GM12878 (cell line): Measurements from ENCODE around the gene SPON2. TPM values are rescaled to one million over a fixed set of nuclear protein-coding genes. Genes with fewer than 3 reads are reported as not detected.

Source experiments
- ATAC-seq: fragments of 200-7000 bp; cut with Tn5 transposase; 3 replicates; pipeline ENCODE4 v1.9.1; 2020; ENCODE audit warnings: mild to moderate bottlenecking, moderate library complexity
- BruUV-seq: library from RNA; stranded (reverse); fragments of 400-500 nt; replicated peaks from 2 replicates; lab custom pipeline; 2021; lab: Mats Ljungman, UMichigan
- CTCF ChIA-PET: fragments of 300-600 bp; sonication (Branson Sonifier 250); formaldehyde crosslinking; extraction: SDS; loops from one replicate; lab custom pipeline; 2021; ENCODE audit warnings: inconsistent platforms; lab: Yijun Ruan, JAX
- POLR2A ChIA-PET: fragments of 350-600 bp; formaldehyde crosslinking; extraction: SDS; loops from one replicate; lab custom pipeline; 2021; ENCODE audit warnings: inconsistent platforms; lab: Charles Lee
- RAD21 ChIA-PET: fragments of 300-600 bp; sonication (Branson Sonifier 250); formaldehyde crosslinking; loops from one replicate; lab custom pipeline; 2023; ENCODE audit warnings: antibody characterized with exemption; ENCODE audit not compliant: unreplicated experiment; lab: Charles Lee
- SMC1A ChIA-PET: fragments of 300-600 bp; sonication (Branson Sonifier 250); formaldehyde crosslinking; loops from one replicate; lab custom pipeline; 2023; ENCODE audit not compliant: unreplicated experiment, uncharacterized antibody; lab: Charles Lee
- DNase-seq: peaks from one replicate; pipeline ENCODE4 v3.0.0-alpha.2; 2011; ENCODE audit warnings: low read depth, low spot score
- FAIRE-seq: peaks from 3 replicates; lab custom pipeline; 2011; peaks lifted over from hg19 to GRCh38; lab: Jason Lieb, UNC
- H2AFZ ChIP-seq: 2 replicates; pipeline ENCODE4 v1.6.0; 2011; ENCODE audit warnings: low read depth, low read length, control low read depth; ENCODE audit not compliant: control insufficient read depth
- H3K27ac ChIP-seq: 2 replicates; pipeline ENCODE4 v1.5.1; 2011; ENCODE audit warnings: control low read depth; ENCODE audit not compliant: control insufficient read depth, insufficient read depth
- H3K27me3 ChIP-seq, 2 experiments: replicated peaks in 1 of 2; 2 replicates each; pipeline versions ENCODE4 v1.6.0 to v1.6.1; 2011; ENCODE audit warnings: low read length in 1 of 2; ENCODE audit not compliant: control insufficient read depth in 2 of 2, insufficient read depth in 2 of 2
- H3K36me3 ChIP-seq, 2 experiments: 2 replicates each; pipeline ENCODE4 v1.5.1; 2011; ENCODE audit warnings: low read length in 1 of 2; ENCODE audit not compliant: control insufficient read depth in 2 of 2, insufficient read depth in 2 of 2
- H3K4me1 ChIP-seq: 2 replicates; pipeline ENCODE4 v1.6.1; 2011; ENCODE audit warnings: mild to moderate bottlenecking, low read length, moderate library complexity, mixed read lengths; ENCODE audit not compliant: control insufficient read depth, insufficient read depth
- H3K4me2 ChIP-seq: 2 replicates; pipeline ENCODE4 v1.6.0; 2011; ENCODE audit warnings: control low read depth; ENCODE audit not compliant: control insufficient read depth, insufficient read depth
- H3K4me3 ChIP-seq: fragments of 200-600 bp; sonication (generic); 2 replicates; pipeline ENCODE4 v1.5.1; 2016
- H3K79me2 ChIP-seq: 2 replicates; pipeline ENCODE4 v1.6.0; 2011; ENCODE audit warnings: low read length; ENCODE audit not compliant: control insufficient read depth, insufficient read depth
- H3K9ac ChIP-seq: 2 replicates; pipeline ENCODE4 v1.8.0; 2011; ENCODE audit warnings: low read length, control low read depth, mixed read lengths; ENCODE audit not compliant: control insufficient read depth, insufficient read depth
- H3K9me3 ChIP-seq: replicated peaks from 3 replicates; pipeline ENCODE4 v1.5.1; 2011; ENCODE audit warnings: mild to moderate bottlenecking, low read length; ENCODE audit not compliant: control insufficient read depth, insufficient read depth
- H4K20me1 ChIP-seq: 2 replicates; pipeline ENCODE4 v1.6.0; 2011; ENCODE audit not compliant: control insufficient read depth, insufficient read depth
- GABPA ChIP-seq: IDR thresholded peaks from 2 replicates; pipeline ENCODE4 v1.6.1; 2014; ENCODE audit warnings: antibody characterized with exemption, low read depth, mild to moderate bottlenecking, inconsistent platforms
- IKZF1 ChIP-seq: fragments of 450-650 bp; conservative IDR thresholded peaks from 2 replicates; pipeline ENCODE4 v1.6.1; 2017; ENCODE audit warnings: antibody characterized with exemption, mild to moderate bottlenecking
- JUND ChIP-seq: IDR thresholded peaks from 2 replicates; pipeline ENCODE4 v1.6.1; 2012; ENCODE audit warnings: low read depth, mild to moderate bottlenecking, low read length, improper control_type of control experiment, moderate library complexity
- NRF1 ChIP-seq: conservative IDR thresholded peaks from 2 replicates; pipeline ENCODE4 v1.6.1; 2011; ENCODE audit warnings: mild to moderate bottlenecking, low read depth, low read length, improper control_type of control experiment
- POLR2A ChIP-seq: IDR thresholded peaks from 2 replicates; pipeline ENCODE4 v1.6.1; 2011; ENCODE audit warnings: low read depth, mild to moderate bottlenecking, low read length
- SREBF1 ChIP-seq: IDR thresholded peaks from 2 replicates; pipeline ENCODE4 v1.6.1; 2012; ENCODE audit warnings: mild to moderate bottlenecking, low read length
- TBL1XR1 ChIP-seq: IDR thresholded peaks from 2 replicates; pipeline ENCODE4 v1.6.1; 2012; ENCODE audit warnings: low read depth, low read length, improper control_type of control experiment
- WGBS: methylation state at CpG from one replicate; pipeline ENCODE4 v1.1.6; 2016; ENCODE audit warnings: low lambda C conversion rate; ENCODE audit not compliant: insufficient replicate concordance, insufficient coverage; ENCODE audit errors: missing lambda C conversion rate; 5-methylcytosine and 5-hydroxymethylcytosine counted together
- in situ Hi-C: fragments of 300-500 bp; cut with MboI; formaldehyde crosslinking; loops from 9 replicates; pipeline ENCODE4 v1.14.3; 2018; ENCODE audit warnings: mixed read lengths
- intact Hi-C: fragments of 100-400 bp; cut with micrococcal nuclease; formaldehyde crosslinking; loops from one replicate; pipeline ENCODE4 v1.14.2; 2022; ENCODE audit not compliant: unreplicated experiment
- polyA plus RNA-seq, 11 experiments: library from polyadenylated mRNA; depleted of rRNA in 4 of 11; unstranded in 6 of 11; stranded (reverse) in 5 of 11; fragments of >200 nt; fragmentation: Nextera tagmentation in 4 of 11; fragmentation: Illumina TruSeq in 1 of 11; extraction: Ambion mirVana in 4 of 11; extraction: Trizol in 1 of 11; gene quantifications; 1 replicate in 1 of 11; 2 replicates in 10 of 11; pipeline versions ENCODE4 v1.2.1 to v1.2.3, GENCODE V29; 2011 to 2016; ENCODE audit warnings: inconsistent platforms in 2 of 11, missing spikeins in 2 of 11, low read depth in 1 of 11
- total RNA-seq, 4 experiments: library from RNA; depleted of rRNA in 3 of 4; stranded (reverse); fragments of >200 nt in 3 of 4; fragmentation: Illumina TruSeq in 1 of 4; extraction: Trizol in 1 of 4; gene quantifications; 2 replicates each; pipeline versions ENCODE4 v1.2.1 to v1.2.3, GENCODE V29; 2013 to 2021

The SPON2 gene
- total and polyA plus RNA-seq, 10 of the 15 experiments (the other 5 are each of a cell fraction or from before 2014, with no cell fraction given) = 1.1 to 11.2 (median 7.3) TPM

- RAD21 ChIA-PET = interaction anchor here (1.6 kb wide), 1 partner anchor 29 kb away, joined by 5 read pairs; no protein-coding TSS in a partner anchor
- SMC1A ChIA-PET = interaction anchor here (1.2 to 1.7 kb wide), 2 partner anchors 28 to 92 kb away, joined by 4 to 7 read pairs; no protein-coding TSS in a partner anchor
- Histone ChIP-seq H4K20me1 (no peaks in the 10 kb centered on the region), H3K9me3 (peaks cover 4% of the 10 kb centered on the region), H3K4me2 (no peak overlapping the region), H3K4me1 (peaks cover 3% of the 10 kb centered on the region; the same call in 1 of the 2 replicates), H3K27me3 (peaks cover 0 to 9% of the 10 kb centered on the region in 2 experiments; a peak in 2 of 4 replicates), H3K27ac (no peak overlapping the region), H3K9ac (no peak overlapping the region), H3K36me3 (no peaks in the 10 kb centered on the region), H3K79me2 (no peaks in the 10 kb centered on the region), H3K4me3 (no peak overlapping the region), H2AFZ (no peak overlapping the region)
- FAIRE-seq (no peak), DNase-seq (no peak), ATAC-seq (no peak)
- intact Hi-C loops (no loop called here), in situ Hi-C loops (no loop called here)
- POLR2A ChIA-PET = interaction anchor here (0.5 kb wide), 1 partner anchor 13 kb away, joined by 3 read pairs; no protein-coding TSS in a partner anchor
- BruUV-seq = no TSS peak
- no peak for TF ChIP-seq JUND
- CTCF ChIA-PET = interaction anchor here (0.6 to 1.4 kb wide), 3 partner anchors 92 to 177 kb away, joined by 3 to 4 read pairs (median 3); no protein-coding TSS in a partner anchor
- WGBS = 81% methylated on average over 19 of the region's 20 CpGs
Observed at GRCh38 chr4:1174941-1175634, 2.7 kb upstream of the SPON2 start.

GRCh38 chr4:1172971-1173757, 781 bp upstream of the SPON2 start:
- in situ Hi-C loops = no loop called here
- 75% methylated on average over 19 of the region's 20 CpGs for WGBS
- Histone ChIP-seq H3K4me2 (no peak overlapping the region), H3K27me3 (peaks cover 0 to 9% of the 10 kb centered on the region in 2 experiments; a peak in 2 of 4 replicates), H3K9ac (no peak overlapping the region), H3K9me3 (no peaks in the 10 kb centered on the region; the same call in 2 of the 3 replicates), H4K20me1 (no peaks in the 10 kb centered on the region), H3K27ac (no peak overlapping the region), H3K4me3 (no peak overlapping the region), H2AFZ (no peak overlapping the region), H3K4me1 (peaks cover 9% of the 10 kb centered on the region), H3K79me2 (no peaks in the 10 kb centered on the region)
- SMC1A ChIA-PET = no interaction called here
- BruUV-seq = no TSS peak
- ATAC-seq (no peak), DNase-seq (no peak)
- RAD21 ChIA-PET = no interaction called here
- POLR2A ChIA-PET = interaction anchor here (0.5 to 1.4 kb wide), 2 partner anchors 11 to 17 kb away, joined by 3 read pairs; no protein-coding TSS in a partner anchor
- intact Hi-C loops = no loop called here
- TF ChIP-seq IKZF1 = no peak
- TF ChIP-seq GABPA = no peak
- TF ChIP-seq SREBF1 = no peak
- no peak for TF ChIP-seq NRF1
- no peak for TF ChIP-seq TBL1XR1
- no peak for TF ChIP-seq POLR2A
- TF ChIP-seq, all 136 proteins: peak for 0
- no peak for FAIRE-seq
- H3K36me3 ChIP-seq = no peaks in the 10 kb centered on the region
- CTCF ChIA-PET = interaction anchor here (1.4 kb wide), 1 partner anchor 94 kb away, joined by 4 read pairs; no protein-coding TSS in a partner anchor
